Astrocyte (in vitro differentiated cells and primary cell): ENCODE results near the gene MPRIP. TPM values are rescaled to one million over a fixed set of nuclear protein-coding genes. Genes with fewer than 3 reads are reported as not detected.

ENCODE experiments used
- DNase-seq: peaks from one replicate; pipeline ENCODE4 v3.0.0-alpha.2; 2010; ENCODE audit warnings: low read depth
- FAIRE-seq: peaks from 2 replicates; lab custom pipeline; 2011; peaks lifted over from hg19 to GRCh38; lab: Jason Lieb, UNC
- H2AFZ ChIP-seq: 2 replicates; pipeline ENCODE4 v1.6.0; 2012; ENCODE audit warnings: low read depth, low read length, inconsistent platforms
- H3K27ac ChIP-seq: 2 replicates; pipeline ENCODE4 v1.5.1; 2011; ENCODE audit warnings: low read depth, low read length, inconsistent platforms
- H3K27me3 ChIP-seq: 2 replicates; pipeline ENCODE4 v1.6.0; 2011; ENCODE audit warnings: low read length, inconsistent platforms; ENCODE audit not compliant: insufficient read depth
- H3K36me3 ChIP-seq: 2 replicates; pipeline ENCODE4 v1.5.1; 2011; ENCODE audit warnings: low read length, inconsistent platforms; ENCODE audit not compliant: insufficient read depth
- H3K4me1 ChIP-seq: 2 replicates; pipeline ENCODE4 v1.5.1; 2011; ENCODE audit warnings: low read length, inconsistent platforms; ENCODE audit not compliant: insufficient read depth
- H3K4me2 ChIP-seq: 2 replicates; pipeline ENCODE4 v1.6.0; 2012; ENCODE audit warnings: low read length, inconsistent platforms
- H3K4me3 ChIP-seq: 2 replicates; pipeline ENCODE4 v1.5.1; 2011; ENCODE audit warnings: low read depth, mild to moderate bottlenecking, low read length, inconsistent platforms; ENCODE audit not compliant: insufficient read depth
- H3K79me2 ChIP-seq: 2 replicates; pipeline ENCODE4 v1.6.0; 2012; ENCODE audit warnings: mild to moderate bottlenecking, low read length, inconsistent platforms; ENCODE audit not compliant: insufficient read depth
- H3K9ac ChIP-seq: 2 replicates; pipeline ENCODE4 v1.6.0; 2012; ENCODE audit warnings: mild to moderate bottlenecking, low read length, inconsistent platforms
- H3K9me3 ChIP-seq: 2 replicates; pipeline ENCODE4 v1.5.1; 2012; ENCODE audit warnings: low read depth, mild to moderate bottlenecking, low read length, inconsistent platforms; ENCODE audit not compliant: insufficient read depth
- H4K20me1 ChIP-seq: 2 replicates; pipeline ENCODE4 v1.6.0; 2012; ENCODE audit warnings: low read length, inconsistent platforms; ENCODE audit not compliant: insufficient read depth
- H3K27ac Mint-ChIP-seq: one replicate; pipeline ENCODE4 v1.8.0; 2021; ENCODE audit warnings: mild to moderate bottlenecking, mixed read lengths; ENCODE audit not compliant: unreplicated experiment
- H3K27me3 Mint-ChIP-seq: one replicate; pipeline ENCODE4 v1.8.0; 2021; ENCODE audit warnings: low read depth, mixed read lengths; ENCODE audit not compliant: unreplicated experiment
- H3K36me3 Mint-ChIP-seq: one replicate; pipeline ENCODE4 v1.8.0; 2021; ENCODE audit warnings: low read depth, mixed read lengths; ENCODE audit not compliant: unreplicated experiment
- H3K4me1 Mint-ChIP-seq: one replicate; pipeline ENCODE4 v1.8.0; 2021; ENCODE audit warnings: low read depth, mixed read lengths; ENCODE audit not compliant: unreplicated experiment
- H3K4me3 Mint-ChIP-seq: one replicate; pipeline ENCODE4 v1.8.0; 2021; ENCODE audit warnings: mild to moderate bottlenecking, moderate library complexity, mixed read lengths; ENCODE audit not compliant: unreplicated experiment
- H3K9me3 Mint-ChIP-seq: one replicate; pipeline ENCODE4 v1.8.0; 2021; ENCODE audit warnings: mild to moderate bottlenecking, mixed read lengths; ENCODE audit not compliant: unreplicated experiment
- CTCF ChIP-seq: IDR thresholded peaks from 2 replicates; pipeline ENCODE4 v1.5.1; 2011; ENCODE audit warnings: low read depth, mild to moderate bottlenecking, inconsistent platforms, low read length, moderate library complexity; ENCODE audit not compliant: insufficient read depth
- EZH2 ChIP-seq: IDR thresholded peaks from 2 replicates; pipeline ENCODE4 v1.6.1; 2012; ENCODE audit warnings: mild to moderate bottlenecking, low read length, inconsistent platforms; ENCODE audit not compliant: insufficient read depth
- total RNA-seq: library from RNA; stranded (reverse); gene quantifications from 2 replicates; pipeline ENCODE4 v1.2.1, GENCODE V29; 2021

Gene MPRIP
- total RNA-seq, 1 donor from 2014 or later: 176 TPM

GRCh38 chr17:17214646-17215436 is 172.6 kb downstream of the MPRIP start:
- H3K27ac Mint-ChIP-seq: no peak overlapping the region
- Histone ChIP-seq H3K9me3 (no peaks in the 10 kb centered on the region), H3K36me3 (peaks cover 34% of the 10 kb centered on the region), H3K9ac (no peak overlapping the region), H2AFZ (no peak overlapping the region), H3K4me1 (no peaks in the 10 kb centered on the region), H3K27me3 (no peaks in the 10 kb centered on the region), H4K20me1 (peaks cover 18% of the 10 kb centered on the region), H3K4me2 (no peak overlapping the region), H3K4me3 (no peak overlapping the region), H3K79me2 (no peaks in the 10 kb centered on the region), H3K27ac (no peak overlapping the region)
- no peaks in the 10 kb centered on the region for H3K9me3 Mint-ChIP-seq
- DNase-seq (no peak), FAIRE-seq (no peak)
- peaks cover 13% of the 10 kb centered on the region for H3K36me3 Mint-ChIP-seq
- H3K4me3 Mint-ChIP-seq: no peak overlapping the region
- H3K4me1 Mint-ChIP-seq: no peaks in the 10 kb centered on the region
- no peaks in the 10 kb centered on the region for H3K27me3 Mint-ChIP-seq
- TF ChIP-seq EZH2 (no peak), CTCF (no peak)

GRCh38 chr17:17215575-17215974 is 173.3 kb downstream of the MPRIP start:
- DNase-seq: no peak
- Histone ChIP-seq H2AFZ (no peak overlapping the region), H3K27ac (no peak overlapping the region), H3K4me3 (no peak overlapping the region), H3K4me2 (no peak overlapping the region), H3K36me3 (peaks cover 39% of the 10 kb centered on the region), H4K20me1 (peaks cover 25% of the 10 kb centered on the region), H3K9me3 (no peaks in the 10 kb centered on the region), H3K4me1 (no peaks in the 10 kb centered on the region), H3K27me3 (no peaks in the 10 kb centered on the region), H3K9ac (no peak overlapping the region), H3K79me2 (no peaks in the 10 kb centered on the region)
- Mint-ChIP-seq H3K27ac (no peak overlapping the region), H3K9me3 (no peaks in the 10 kb centered on the region), H3K4me1 (no peaks in the 10 kb centered on the region), H3K36me3 (peaks cover 13% of the 10 kb centered on the region), H3K27me3 (no peaks in the 10 kb centered on the region), H3K4me3 (no peak overlapping the region)
- no peak for TF ChIP-seq CTCF
- TF ChIP-seq EZH2: no peak
- no peak for FAIRE-seq

GRCh38 chr17:17216236-17216635 is 174.0 kb downstream of the MPRIP start:
- no peaks in the 10 kb centered on the region for H3K27me3 Mint-ChIP-seq
- TF ChIP-seq CTCF (no peak), EZH2 (no peak)
- Histone ChIP-seq H3K27me3 (no peaks in the 10 kb centered on the region), H3K4me3 (no peak overlapping the region), H3K4me2 (no peak overlapping the region), H4K20me1 (peaks cover 28% of the 10 kb centered on the region), H3K36me3 (peaks cover 45% of the 10 kb centered on the region), H3K27ac (no peak overlapping the region), H3K9ac (no peak overlapping the region), H3K4me1 (no peaks in the 10 kb centered on the region), H2AFZ (no peak overlapping the region), H3K79me2 (no peaks in the 10 kb centered on the region), H3K9me3 (no peaks in the 10 kb centered on the region)
- H3K36me3 Mint-ChIP-seq: peaks cover 15% of the 10 kb centered on the region
- no peak overlapping the region for H3K4me3 Mint-ChIP-seq
- H3K9me3 Mint-ChIP-seq: no peaks in the 10 kb centered on the region
- H3K4me1 Mint-ChIP-seq: no peaks in the 10 kb centered on the region
- DNase-seq (no peak), FAIRE-seq (no peak)
- H3K27ac Mint-ChIP-seq: no peak overlapping the region
